Astrocyte of the hippocampus (primary cell): ENCODE data around the gene SEC31A.
"Not testable (repeated sequence)": the region's sequence is repeated elsewhere in the genome, so short reads cannot be mapped to it uniquely, and the experiment has no call there.

ENCODE experiments used
- DNase-seq: peaks from one replicate; pipeline ENCODE4 v3.0.0; 2011; ENCODE audit warnings: low read depth, low spot score

The SEC31A gene

GRCh38 chr4:82833696-82834313, 57.1 kb downstream of the SEC31A start:
- DNase-seq = peak; percentile 69

DNA sequence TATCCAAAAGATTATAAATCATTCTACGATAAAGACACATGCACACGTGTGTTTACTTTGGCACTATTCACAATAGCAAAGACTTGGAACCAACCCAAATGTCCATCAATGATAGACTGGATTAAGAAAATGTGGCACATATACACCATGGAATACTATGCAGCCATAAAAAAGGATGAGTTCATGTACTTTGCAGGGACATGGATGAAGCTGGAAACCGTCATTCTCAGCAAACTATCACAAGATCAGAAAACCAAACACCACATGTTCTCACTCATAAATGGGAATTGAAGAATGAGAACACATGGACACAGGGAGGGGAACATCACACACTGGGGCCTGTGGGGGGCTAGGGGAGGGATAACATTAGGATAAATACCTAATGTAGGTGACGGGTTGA, 57.9 kb downstream of the SEC31A start:
- not testable (repeated sequence) for DNase-seq

DNA sequence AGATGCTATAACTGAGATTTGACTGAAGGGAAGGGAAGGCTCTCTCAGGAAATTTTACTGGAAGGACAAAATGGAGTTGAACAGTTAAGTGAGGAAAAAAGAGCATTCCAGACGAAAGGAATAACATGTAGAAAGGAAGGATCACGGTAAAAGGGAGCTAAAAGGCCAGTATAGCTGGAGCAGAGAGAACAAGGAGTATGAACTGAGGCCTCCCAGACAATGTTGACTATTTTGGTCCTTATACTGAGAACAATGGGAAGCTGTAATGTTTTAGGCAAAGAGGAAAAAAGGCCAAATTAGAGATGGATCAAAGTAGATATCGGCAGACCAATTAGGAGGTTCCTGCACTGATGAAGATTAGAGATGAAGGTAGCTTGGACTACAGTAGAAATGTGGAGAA, 65.5 kb downstream of the SEC31A start:
- no peak for DNase-seq

- peak; percentile 21 for DNase-seq
These were observed 67.9 kb downstream of the SEC31A start for GRCh38 chr4:82823062-82823461.

DNA sequence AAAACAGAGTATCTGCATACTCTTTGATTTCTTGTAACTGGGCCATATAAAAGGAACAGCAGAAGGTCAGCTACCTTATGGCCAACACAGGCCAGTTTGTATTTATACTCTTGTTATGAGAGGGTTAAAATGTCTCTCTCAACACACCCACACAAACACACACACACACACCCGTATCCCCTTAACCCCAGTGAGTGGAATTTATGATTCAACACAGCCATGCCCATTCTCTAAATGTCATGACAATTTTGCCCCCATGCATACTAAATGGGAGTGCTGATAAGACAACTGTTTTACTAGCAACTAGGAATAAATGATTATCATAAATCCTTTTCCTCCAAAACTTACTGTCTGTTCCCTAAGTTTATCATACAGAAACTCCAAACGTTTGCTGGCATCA, 70.3 kb downstream of the SEC31A start:
- DNase-seq = no peak

DNA sequence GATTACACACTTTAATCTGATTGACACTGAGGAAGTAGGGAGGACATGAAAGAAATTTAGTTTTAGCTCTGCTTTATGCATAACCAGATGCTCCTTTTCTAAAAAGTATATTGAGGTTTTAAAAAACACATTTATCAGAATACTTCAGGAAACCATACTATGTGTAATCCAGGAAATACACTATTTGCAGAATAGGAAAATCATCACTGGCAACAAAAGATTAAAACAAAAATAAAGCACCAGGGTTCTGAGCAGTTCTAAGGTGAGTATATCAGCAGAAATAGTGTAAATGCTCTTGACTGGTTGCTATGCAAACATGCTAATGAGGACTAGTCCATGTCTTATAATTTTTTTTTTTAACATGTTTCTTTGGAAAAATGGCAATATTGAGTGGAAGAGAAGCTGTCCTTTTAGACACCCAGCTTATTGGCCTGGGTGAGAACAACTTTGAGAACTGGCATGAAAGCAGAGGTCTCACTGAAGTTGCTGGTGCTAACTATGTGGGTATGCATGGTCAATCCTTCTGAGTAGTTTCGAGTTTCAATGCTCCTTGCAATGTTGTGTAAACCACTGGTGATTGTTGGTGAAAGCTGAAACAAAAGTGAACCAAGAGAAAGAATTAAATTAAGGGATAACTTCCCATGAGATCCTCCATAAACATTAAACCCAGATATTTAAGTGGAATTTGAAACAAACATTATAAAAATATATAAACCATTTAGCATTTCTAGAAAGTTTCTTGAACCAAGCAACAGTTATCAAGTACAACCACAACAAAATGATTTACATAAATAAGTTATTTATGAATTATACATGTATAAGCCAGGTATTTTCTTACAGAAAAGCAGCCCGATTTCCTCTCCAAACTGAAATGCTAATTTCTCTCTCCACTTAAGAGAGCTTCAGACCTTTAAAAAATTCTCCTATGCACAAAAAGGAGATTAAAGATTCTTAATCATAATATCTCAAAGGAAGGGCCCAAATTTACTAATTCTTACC, 72.0 kb downstream of the SEC31A start:
- DNase-seq = no peak

DNA sequence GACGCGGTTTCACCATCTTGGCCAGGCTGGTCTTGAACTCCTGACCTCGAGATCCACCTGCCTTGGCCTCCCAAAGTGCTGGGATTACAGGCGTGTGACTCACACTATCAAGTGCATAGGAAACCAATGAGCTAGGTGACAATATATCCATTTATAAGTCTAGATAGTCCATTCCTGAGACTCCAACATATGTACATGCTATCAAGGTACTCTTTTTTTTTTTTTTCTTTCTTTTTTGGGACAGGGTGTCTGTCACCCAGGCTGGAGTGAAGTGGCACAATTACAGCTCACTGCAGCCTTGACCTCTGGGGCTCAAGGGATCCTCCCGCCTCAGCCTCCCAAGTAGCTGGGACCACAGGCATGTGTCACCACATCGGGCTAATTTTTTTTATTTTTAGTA, 74.1 kb downstream of the SEC31A start:
- DNase-seq = not testable (repeated sequence)

GRCh38 chr4:82814034-82814433, 76.9 kb downstream of the SEC31A start:
- no peak for DNase-seq

GRCh38 chr4:82811838-82812341, 79.1 kb downstream of the SEC31A start:
- DNase-seq = peak; percentile 51

GRCh38 chr4:82811392-82811791, 79.6 kb downstream of the SEC31A start:
- DNase-seq = no peak

DNA sequence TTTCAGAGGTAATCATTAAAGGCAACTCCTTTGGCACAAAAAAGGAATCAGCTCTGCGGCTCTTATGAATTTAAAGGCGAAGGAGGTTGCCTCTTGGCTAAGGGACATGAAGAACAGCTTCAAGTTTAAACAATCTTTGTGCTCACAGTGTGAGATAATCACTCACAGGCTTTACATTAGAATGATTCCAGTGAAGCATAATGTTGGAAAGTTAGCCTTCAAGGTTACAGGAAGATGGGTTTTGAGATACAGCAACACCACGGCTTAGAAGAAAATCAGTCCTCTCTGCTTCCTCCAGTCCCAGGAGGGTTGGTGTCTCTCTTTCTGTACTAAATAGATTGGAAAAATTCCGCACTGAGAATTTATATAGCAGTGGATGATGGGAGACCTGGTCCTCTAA, 80.8 kb downstream of the SEC31A start:
- no peak for DNase-seq

DNA sequence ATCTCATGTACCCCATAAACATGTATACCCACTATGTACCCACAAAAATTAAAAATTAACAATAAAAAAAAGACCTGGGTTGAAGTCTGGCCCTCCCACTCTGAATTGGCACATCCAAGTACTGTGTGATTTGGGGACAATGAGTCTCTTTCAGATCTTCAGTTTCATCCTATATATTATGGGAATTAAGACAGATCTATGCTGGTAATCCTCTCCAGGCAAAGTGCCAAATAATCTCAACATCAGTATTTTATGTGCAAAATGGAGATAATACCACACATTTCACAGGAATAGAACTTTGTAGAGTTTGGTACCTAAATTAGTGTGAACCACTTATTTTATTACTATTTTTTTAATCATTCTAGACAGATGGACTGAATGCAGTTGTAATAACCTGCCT, 81.3 kb downstream of the SEC31A start:
- no peak for DNase-seq

DNA sequence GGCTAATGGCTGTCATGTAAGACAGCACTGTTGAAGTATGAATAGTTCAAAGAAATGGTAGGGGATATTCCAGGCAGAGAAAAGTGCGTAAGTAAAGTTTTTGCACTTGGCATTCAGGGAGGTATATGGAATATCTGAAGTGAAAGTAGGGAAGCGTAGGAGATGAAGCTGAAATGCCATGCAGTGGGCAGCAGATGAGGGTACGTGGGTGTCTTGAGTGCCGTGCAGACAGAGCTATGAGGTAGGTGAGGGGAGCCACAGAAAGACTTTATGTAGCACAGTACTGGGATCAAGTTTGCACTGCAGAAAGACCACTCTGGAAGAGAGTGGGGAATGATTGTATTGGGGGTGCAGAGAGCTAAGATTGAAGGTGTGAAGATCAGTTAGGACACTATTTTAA, 87.2 kb downstream of the SEC31A start:
- DNase-seq = no peak

DNA sequence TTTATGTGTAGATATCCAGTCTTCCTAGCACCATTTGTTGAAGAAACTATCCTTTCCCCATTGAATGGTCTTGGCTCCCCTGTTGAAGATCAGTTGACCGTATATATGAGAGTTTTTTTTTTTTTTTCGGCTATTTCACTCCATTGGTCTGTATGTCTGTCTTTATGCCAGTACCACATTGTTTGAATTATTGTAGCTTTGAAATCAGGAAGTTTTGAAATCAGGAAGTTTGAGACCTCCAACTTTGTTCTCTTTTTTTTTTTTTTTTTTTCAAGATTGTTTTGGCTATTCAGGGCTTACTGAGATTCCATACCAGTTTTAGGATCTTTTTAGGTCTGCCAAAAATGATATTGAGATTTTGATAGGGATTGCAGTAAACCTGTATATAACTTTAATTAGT, 88.0 kb downstream of the SEC31A start:
- no peak for DNase-seq

DNA sequence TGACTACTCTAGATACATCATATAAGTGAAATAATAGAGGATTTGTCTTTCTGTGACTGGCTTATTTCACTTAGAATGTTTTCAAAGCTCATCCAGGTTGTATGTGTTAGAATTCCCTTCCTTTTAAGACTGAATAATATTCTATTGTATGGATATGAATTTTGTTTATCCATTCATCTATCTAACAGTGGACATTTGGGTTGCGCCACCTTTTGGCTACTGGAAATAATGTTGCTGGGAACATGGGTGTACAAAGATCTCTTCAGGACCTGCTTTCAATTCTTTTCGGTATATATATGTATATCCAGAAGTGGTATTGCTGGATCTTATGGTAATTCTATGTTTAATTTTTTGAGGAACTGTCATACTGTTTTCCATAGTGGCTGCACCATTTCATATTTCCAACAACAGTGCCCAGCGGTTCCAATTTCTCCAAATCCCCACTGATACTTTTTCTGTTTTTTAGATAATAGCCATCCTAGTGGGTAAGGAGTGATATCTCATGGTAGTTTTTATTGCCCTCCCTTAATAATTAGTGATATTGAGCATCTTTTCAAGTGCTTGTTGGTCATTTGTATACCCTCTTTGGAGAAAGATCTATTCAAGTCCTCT, 88.9 kb downstream of the SEC31A start:
- DNase-seq = peak; percentile 48

DNA sequence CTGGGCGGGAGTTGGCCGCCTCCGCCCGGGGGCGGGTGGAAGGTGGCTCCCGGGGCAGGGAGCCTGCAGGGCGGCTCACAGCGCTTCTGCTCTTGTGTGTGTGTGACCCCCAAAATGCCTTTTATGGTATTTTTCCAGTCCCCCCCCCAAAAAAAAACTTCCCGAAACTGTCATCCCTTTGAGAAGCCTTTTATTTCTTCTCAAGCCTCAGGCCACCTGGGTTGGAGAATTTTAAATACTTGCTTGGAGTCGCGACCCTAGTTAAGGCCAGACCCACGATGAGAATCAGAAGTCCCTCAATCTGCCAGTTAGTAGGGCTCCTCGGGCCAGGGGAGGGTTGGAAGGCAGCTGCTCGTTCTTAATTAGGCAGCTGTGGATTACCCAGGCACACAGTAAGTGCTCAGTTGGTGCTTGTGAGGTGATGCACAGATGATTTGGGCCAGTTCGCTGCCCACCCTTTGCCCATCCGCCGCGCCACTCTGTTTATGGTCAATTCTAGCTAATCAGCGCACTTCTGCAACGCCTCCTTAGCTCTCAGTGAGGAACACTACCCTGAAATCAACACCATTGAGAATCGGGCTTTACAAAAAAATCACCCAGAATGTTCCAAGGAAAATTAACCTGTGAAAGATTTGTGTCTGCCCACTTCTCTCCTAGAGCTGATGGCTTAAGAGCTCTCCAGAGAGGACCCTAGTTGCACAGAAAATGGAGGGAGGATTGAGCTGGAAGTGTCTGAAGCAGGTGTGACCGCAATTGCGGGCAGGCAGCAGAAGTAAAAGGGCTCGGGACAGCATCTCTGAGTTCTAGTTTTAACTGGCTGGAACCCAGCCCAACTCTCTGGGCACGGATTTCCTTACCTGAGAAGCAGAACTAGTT, 91.7 kb downstream of the SEC31A start:
- DNase-seq = peak; percentile 50

- DNase-seq = peak; percentile 93
These were observed 92.6 kb downstream of the SEC31A start, which contains the start of gene SCD5 for GRCh38 chr4:82798168-82799005. TSS of gene SCD5 (minus strand) at chr4:82798796. CDS start at chr4:82798537, 259 bp downstream.

- peak; percentile 77 for DNase-seq
These were observed 93.4 kb downstream of the SEC31A start for GRCh38 chr4:82797405-82798111.

DNA sequence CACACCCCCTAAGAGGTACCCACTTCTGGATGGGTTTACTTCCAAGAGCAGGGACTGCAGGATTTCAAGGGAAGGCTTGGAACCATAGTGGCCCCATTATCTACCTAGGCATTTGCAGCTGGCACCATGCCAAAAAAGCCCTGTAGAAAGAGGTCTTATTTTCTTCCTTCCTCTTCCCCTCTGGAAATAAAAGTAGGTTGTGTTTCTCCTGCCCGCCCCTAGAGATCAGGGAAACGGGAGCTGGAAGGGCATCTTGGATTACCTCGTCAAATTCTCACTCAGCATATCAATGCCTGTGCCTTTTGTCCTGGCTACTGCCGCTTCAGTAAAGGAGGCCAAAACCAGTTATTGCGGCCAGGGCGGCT, 93.9 kb downstream of the SEC31A start:
- peak; percentile 64 for DNase-seq
